Caki2 (cell line): ENCODE data around the gene ENDOD1. TPM values are rescaled to one million over a fixed set of nuclear protein-coding genes. Genes with fewer than 3 reads are reported as not detected.

Source experiments
- DNase-seq: peaks from one replicate; pipeline ENCODE4 v3.0.0-alpha.2; 2015; ENCODE audit warnings: low read depth
- in situ Hi-C: cut with HindIII; loops from 2 replicates; pipeline ENCODE4 v1.10.0; 2016; ENCODE audit warnings: low sequenced_read_pairs, low pct_unique_long_range_greater_than_20kb, mixed read lengths
- total RNA-seq: library from RNA; depleted of rRNA; stranded (reverse); fragments of >200 nt; shearing (Covaris generic); gene quantifications from 2 replicates; pipeline ENCODE4 v1.2.3, GENCODE V29; 2014; ENCODE audit warnings: low replicate concordance

The ENDOD1 gene
- total RNA-seq, 1 experiment from 2014 or later, result 8.8 TPM

- in situ Hi-C loops, result no loop called here
- DNase-seq, result no peak
Measured at GRCh38 chr11:95072948-95073347, 16.7 kb upstream of the ENDOD1 start.

GRCh38 chr11:95074792-95075563 is 14.7 kb upstream of the ENDOD1 start:
- in situ Hi-C loops, result no loop called here
- DNase-seq, result peak; percentile 37

GRCh38 chr11:95076416-95076815 is 13.2 kb upstream of the ENDOD1 start:
- in situ Hi-C loops, result no loop called here
- peak; percentile 71 for DNase-seq

- DNase-seq, result no peak
- in situ Hi-C loops, result no loop called here
Measured at GRCh38 chr11:95076981-95077380, 12.7 kb upstream of the ENDOD1 start.

GRCh38 chr11:95078526-95078925 is 11.1 kb upstream of the ENDOD1 start:
- in situ Hi-C loops, result no loop called here
- no peak for DNase-seq

GRCh38 chr11:95081010-95081409 is 8.6 kb upstream of the ENDOD1 start:
- in situ Hi-C loops, result no loop called here
- no peak for DNase-seq

- in situ Hi-C loops, result no loop called here
- DNase-seq, result no peak
Measured at GRCh38 chr11:95081412-95081811, 8.2 kb upstream of the ENDOD1 start.

GRCh38 chr11:95082576-95083001 is 7.1 kb upstream of the ENDOD1 start:
- in situ Hi-C loops, result no loop called here
- no peak for DNase-seq

- peak; percentile 42 for DNase-seq
- in situ Hi-C loops, result no loop called here
Measured at GRCh38 chr11:95084509-95084908, 5.1 kb upstream of the ENDOD1 start.

- peak; percentile 52 for DNase-seq
- in situ Hi-C loops, result no loop called here
Measured at GRCh38 chr11:95085117-95085816, 4.4 kb upstream of the ENDOD1 start.

- in situ Hi-C loops, result no loop called here
- DNase-seq, result no peak
Measured at GRCh38 chr11:95086151-95086550, 3.5 kb upstream of the ENDOD1 start.

- in situ Hi-C loops, result no loop called here
- no peak for DNase-seq
Measured at GRCh38 chr11:95086836-95087570, 2.6 kb upstream of the ENDOD1 start.

GRCh38 chr11:95088946-95089619 is 563 bp upstream of the ENDOD1 start:
- in situ Hi-C loops, result no loop called here
- DNase-seq, result no peak

- in situ Hi-C loops, result no loop called here
- DNase-seq, result no peak
Measured at GRCh38 chr11:95091663-95092180, 2.1 kb downstream of the ENDOD1 start.

GRCh38 chr11:95092549-95093324 is 3.1 kb downstream of the ENDOD1 start:
- in situ Hi-C loops, result no loop called here
- peak; percentile 24 for DNase-seq

GRCh38 chr11:95093548-95093947 is 3.9 kb downstream of the ENDOD1 start:
- DNase-seq, result no peak
- in situ Hi-C loops, result no loop called here

GRCh38 chr11:95095858-95096587 is 6.4 kb downstream of the ENDOD1 start:
- in situ Hi-C loops, result no loop called here
- no peak for DNase-seq
